MCF 10A (cell line): ENCODE results near the gene P4HB. TPM values are rescaled to one million over a fixed set of nuclear protein-coding genes. Genes with fewer than 3 reads are reported as not detected.
A peak's percentile ranks its signal among the peaks of the same experiment; 100 is the strongest.

ENCODE experiments used
- BruUV-seq: library from RNA; stranded (reverse); fragments of 400-500 nt; replicated peaks from 2 replicates; lab custom pipeline; 2021; lab: Mats Ljungman, UMichigan
- CTCF ChIA-PET: fragments of 300-600 bp; sonication (Branson Sonifier 250); formaldehyde crosslinking; extraction: SDS; loops from one replicate; lab custom pipeline; 2021; ENCODE audit warnings: antibody characterized with exemption, inconsistent platforms; lab: Yijun Ruan, JAX
- POLR2A ChIA-PET: fragments of 300-600, 350-650 bp; sonication (Branson Sonifier 250); formaldehyde crosslinking; extraction: SDS; loops from one replicate; lab custom pipeline; 2020; ENCODE audit warnings: antibody characterized with exemption, inconsistent platforms; lab: Yijun Ruan, JAX
- DNase-seq: peaks from one replicate; pipeline ENCODE4 v3.0.0-alpha.2; 2018; ENCODE audit not compliant: unreplicated experiment
- H3K27ac Mint-ChIP-seq: one replicate; pipeline ENCODE4 v1.8.0; 2022; ENCODE audit warnings: mild to moderate bottlenecking, low read depth, mixed read lengths; ENCODE audit not compliant: unreplicated experiment
- H3K27me3 Mint-ChIP-seq: one replicate; pipeline ENCODE4 v1.8.0; 2022; ENCODE audit warnings: mixed read lengths; ENCODE audit not compliant: insufficient read depth, unreplicated experiment
- H3K36me3 Mint-ChIP-seq: one replicate; pipeline ENCODE4 v1.8.0; 2022; ENCODE audit warnings: mild to moderate bottlenecking, moderate library complexity, mixed read lengths; ENCODE audit not compliant: insufficient read depth, unreplicated experiment
- H3K4me1 Mint-ChIP-seq: one replicate; pipeline ENCODE4 v1.8.0; 2022; ENCODE audit warnings: mixed read lengths; ENCODE audit not compliant: insufficient read depth, unreplicated experiment
- H3K4me3 Mint-ChIP-seq: one replicate; pipeline ENCODE4 v1.8.0; 2022; ENCODE audit warnings: mild to moderate bottlenecking, moderate library complexity, mixed read lengths; ENCODE audit not compliant: unreplicated experiment
- H3K9me3 Mint-ChIP-seq: one replicate; pipeline ENCODE4 v1.8.0; 2022; ENCODE audit warnings: mixed read lengths; ENCODE audit not compliant: unreplicated experiment
- intact Hi-C: fragments of 100-400 bp; cut with micrococcal nuclease; formaldehyde crosslinking; loops from 2 replicates; pipeline ENCODE4 v1.14.1; 2022
- total RNA-seq: library from RNA; stranded (reverse); gene quantifications from 2 replicates; pipeline ENCODE4 v1.2.3, GENCODE V29; 2022
- TF ChIP-seq, protein P1 (sequence below): fragments of 200-600 bp; IDR thresholded peaks from one replicate; pipeline ENCODE4 v1.8.0; 2022; ENCODE audit warnings: antibody characterized with exemption, mild to moderate bottlenecking; ENCODE audit not compliant: unreplicated experiment

The P4HB gene
- total RNA-seq, 1 experiment from 2014 or later: 894 TPM

DNA sequence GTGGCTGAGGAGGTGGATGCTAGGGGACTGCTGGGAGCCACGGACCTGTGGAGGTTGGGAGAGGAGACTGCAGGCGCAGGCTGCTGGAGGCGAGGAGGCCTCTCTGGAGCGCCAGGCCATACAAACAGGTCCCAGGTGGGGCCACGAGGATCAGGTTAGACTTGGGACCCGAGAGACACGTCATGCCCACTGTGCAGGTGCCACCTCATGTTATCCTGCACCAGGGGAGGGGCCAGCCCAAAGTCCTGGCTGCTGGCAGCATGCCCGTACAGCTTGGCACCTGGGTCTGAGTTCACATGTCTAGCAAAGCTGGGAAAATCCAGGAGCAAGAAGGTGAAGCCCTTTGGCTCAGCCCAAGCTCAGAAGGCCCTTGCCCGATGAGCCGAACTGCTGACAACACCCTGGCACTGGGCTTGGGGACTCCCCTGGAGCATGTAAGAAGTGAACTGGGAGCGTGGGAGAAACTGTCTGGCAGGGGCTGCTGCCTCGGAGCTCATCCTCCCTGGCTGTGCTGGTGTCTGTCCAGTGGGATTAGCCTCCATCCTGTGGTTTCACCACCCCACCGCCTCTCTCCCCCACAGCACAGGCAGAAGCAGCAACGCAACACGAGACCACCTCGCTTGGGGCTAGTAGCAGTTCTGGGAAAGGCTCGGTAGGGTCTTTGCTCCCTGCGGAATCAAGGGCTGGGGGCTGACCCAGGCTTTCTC lies 5.6 kb upstream of the P4HB start:
- H3K27me3 Mint-ChIP-seq: no peaks in the 10 kb centered on the region
- H3K9me3 Mint-ChIP-seq: no peaks in the 10 kb centered on the region
- TF ChIP-seq, protein P1, sequence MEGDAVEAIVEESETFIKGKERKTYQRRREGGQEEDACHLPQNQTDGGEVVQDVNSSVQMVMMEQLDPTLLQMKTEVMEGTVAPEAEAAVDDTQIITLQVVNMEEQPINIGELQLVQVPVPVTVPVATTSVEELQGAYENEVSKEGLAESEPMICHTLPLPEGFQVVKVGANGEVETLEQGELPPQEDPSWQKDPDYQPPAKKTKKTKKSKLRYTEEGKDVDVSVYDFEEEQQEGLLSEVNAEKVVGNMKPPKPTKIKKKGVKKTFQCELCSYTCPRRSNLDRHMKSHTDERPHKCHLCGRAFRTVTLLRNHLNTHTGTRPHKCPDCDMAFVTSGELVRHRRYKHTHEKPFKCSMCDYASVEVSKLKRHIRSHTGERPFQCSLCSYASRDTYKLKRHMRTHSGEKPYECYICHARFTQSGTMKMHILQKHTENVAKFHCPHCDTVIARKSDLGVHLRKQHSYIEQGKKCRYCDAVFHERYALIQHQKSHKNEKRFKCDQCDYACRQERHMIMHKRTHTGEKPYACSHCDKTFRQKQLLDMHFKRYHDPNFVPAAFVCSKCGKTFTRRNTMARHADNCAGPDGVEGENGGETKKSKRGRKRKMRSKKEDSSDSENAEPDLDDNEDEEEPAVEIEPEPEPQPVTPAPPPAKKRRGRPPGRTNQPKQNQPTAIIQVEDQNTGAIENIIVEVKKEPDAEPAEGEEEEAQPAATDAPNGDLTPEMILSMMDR: no peak
- no peak overlapping the region for H3K4me3 Mint-ChIP-seq
- peaks cover 81% of the 10 kb centered on the region for H3K36me3 Mint-ChIP-seq
- POLR2A ChIA-PET: interaction anchor here (0.7 to 2.1 kb wide), 11 partner anchors 9 to 182 kb away, joined by 3 to 21 read pairs (median 4); partner anchors contain the start of genes ARL16, HGS and MCRIP1
- peaks cover 31% of the 10 kb centered on the region for H3K4me1 Mint-ChIP-seq
- BruUV-seq: no TSS peak
- DNase-seq: peak; percentile 57
- CTCF ChIA-PET: interaction anchor here (0.5 to 0.7 kb wide), 2 partner anchors 133 to 197 kb away, joined by 3 to 8 read pairs; no protein-coding TSS in a partner anchor
- intact Hi-C loops: loop anchor here (10.0 kb wide), 1 partner anchor 49 kb away; the partner anchor contains the start of genes PCYT2 and SIRT7
- H3K27ac Mint-ChIP-seq: no peak overlapping the region

DNA sequence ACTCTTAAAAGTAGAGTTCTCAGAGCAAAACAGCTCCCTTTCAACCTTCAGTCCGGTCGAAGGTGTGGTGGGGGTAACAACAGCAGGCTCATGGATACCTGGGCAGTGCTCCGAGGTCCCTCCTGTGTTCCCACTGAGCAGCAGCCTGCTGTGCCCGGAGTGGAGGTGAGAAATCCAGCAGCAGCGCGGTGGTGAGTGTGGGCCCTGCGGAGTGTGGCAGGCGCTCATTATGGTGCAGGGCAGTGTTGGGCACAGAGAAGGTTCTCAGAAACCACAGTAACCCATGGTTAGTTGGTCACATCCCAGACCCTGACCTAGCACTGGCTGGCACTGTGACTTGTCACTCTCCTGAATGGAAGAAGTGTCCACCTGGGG lies 5.0 kb upstream of the P4HB start:
- Mint-ChIP-seq H3K9me3 (no peaks in the 10 kb centered on the region), H3K4me1 (peaks cover 31% of the 10 kb centered on the region), H3K36me3 (peaks cover 85% of the 10 kb centered on the region), H3K27me3 (no peaks in the 10 kb centered on the region), H3K4me3 (no peak overlapping the region), H3K27ac (no peak overlapping the region)
- CTCF ChIA-PET: interaction anchor here (0.7 kb wide), 1 partner anchor 132 kb away, joined by 3 read pairs; no protein-coding TSS in a partner anchor
- intact Hi-C loops: loop anchor here (10.0 kb wide), 1 partner anchor 49 kb away; the partner anchor contains the start of genes PCYT2 and SIRT7
- no TSS peak for BruUV-seq
- POLR2A ChIA-PET: interaction anchor here (0.6 to 1.3 kb wide), 5 partner anchors 10 to 376 kb away, joined by 3 to 4 read pairs (median 4); partner anchors contain the start of gene MCRIP1
- TF ChIP-seq, protein P1: no peak
- DNase-seq: no peak

DNA sequence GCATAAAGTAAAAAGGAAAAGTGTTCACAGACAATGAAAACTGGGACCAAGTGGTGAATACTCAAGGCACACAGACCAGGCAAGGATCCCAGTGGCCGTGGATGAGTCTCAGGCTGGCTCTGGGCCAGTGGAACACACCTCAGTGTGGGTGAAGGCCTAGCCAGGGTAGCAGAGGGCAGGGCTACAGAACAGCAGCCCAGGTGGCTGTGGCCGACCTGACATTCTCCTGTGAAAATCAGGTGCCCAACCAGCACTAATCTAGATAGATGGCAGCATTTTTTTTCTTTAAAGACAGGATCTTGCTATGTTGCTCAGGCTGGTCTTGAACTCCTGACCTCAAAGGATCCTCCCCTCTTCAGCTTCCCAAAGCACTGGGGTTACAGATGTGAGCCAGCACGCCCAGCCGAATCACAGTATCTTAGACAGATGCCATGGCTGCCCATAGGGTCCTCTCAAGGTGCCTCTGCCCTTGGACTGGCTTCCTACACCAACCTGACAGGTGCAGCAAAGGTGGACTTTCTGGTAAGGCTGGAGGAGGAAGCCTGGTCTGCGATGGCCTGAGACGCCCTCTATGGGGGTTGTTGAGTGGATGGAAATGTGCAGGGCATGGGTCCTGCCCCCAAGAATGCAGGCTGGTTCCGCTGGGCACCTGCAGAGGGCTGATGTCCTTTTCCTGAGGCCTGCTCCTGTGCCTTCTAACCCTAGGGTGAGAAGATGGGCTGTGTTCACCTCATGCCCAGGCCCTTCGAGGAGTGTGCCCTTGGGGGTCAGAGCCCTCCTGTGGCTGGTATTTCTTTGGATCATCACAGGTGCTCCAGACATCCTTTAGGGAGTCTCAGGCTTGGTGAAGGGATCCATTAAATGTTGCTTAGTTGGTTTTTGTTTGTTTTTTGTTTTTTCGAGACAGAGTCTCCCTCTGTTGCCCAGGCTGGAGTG lies 3.8 kb upstream of the P4HB start:
- peak overlapping the region; percentile 63 for H3K27ac Mint-ChIP-seq
- H3K27me3 Mint-ChIP-seq: no peaks in the 10 kb centered on the region
- H3K4me1 Mint-ChIP-seq: peaks cover 30% of the 10 kb centered on the region
- no TSS peak for BruUV-seq
- peak overlapping the region; percentile 89 for H3K4me3 Mint-ChIP-seq
- intact Hi-C loops: loop anchor here (10.0 kb wide), 1 partner anchor 51 kb away; the partner anchor contains the start of genes PCYT2 and SIRT7
- H3K36me3 Mint-ChIP-seq: peaks cover 82% of the 10 kb centered on the region
- DNase-seq: no peak
- ChIA-PET POLR2A (interaction anchor here (0.7 to 1.7 kb wide), 8 partner anchors 21 to 181 kb away, joined by 3 to 4 read pairs (median 3); partner anchors contain the start of genes ARL16, HGS and MCRIP1), CTCF (interaction anchor here (0.6 to 0.7 kb wide), 2 partner anchors 60 to 159 kb away, joined by 3 to 6 read pairs; no protein-coding TSS in a partner anchor)
- TF ChIP-seq, protein P1: peak; percentile 11
- no peaks in the 10 kb centered on the region for H3K9me3 Mint-ChIP-seq
